Measurements from ENCODE around the gene CPLX1.

The CPLX1 gene

DNA sequence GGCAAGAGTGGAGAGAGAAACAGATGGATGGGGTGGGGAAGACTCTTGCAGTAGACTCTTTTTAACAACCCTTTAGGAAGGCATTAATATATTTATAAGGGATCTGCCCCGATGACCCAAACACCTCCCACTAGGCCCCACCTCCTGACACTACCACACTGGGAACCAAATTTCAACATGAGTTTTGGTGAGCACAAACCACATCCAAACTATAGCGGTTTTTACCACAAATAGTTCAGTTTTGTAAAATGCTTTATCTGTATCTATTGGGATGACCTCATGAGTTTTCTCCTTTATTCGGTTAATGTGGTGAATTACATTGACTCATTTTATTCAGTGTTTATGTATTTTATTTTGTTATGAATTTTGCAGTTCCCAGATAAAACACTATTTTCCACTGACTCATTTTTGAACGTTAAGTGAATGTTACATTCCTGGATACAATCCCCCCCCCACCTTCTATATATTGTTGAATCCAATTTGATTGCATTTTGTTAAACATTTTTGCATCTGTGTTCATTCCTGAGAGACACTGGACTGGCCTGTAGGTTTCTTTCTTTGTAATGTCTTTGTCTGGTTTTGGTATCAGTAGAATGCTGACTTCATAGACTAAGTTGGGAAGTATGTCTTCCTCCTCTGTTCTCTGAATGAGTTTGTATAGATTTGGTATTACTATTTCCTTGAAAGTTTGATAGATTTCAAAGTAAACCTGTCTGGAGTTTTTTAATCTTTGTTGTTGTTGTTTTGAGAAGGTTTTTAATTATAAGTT, 13.9 kb upstream of the CPLX1 start:
- DNase-seq (ENCODE audit: low read depth): no peak
- H3K4me3 ChIP-seq (ENCODE audit: low read depth, low read length): no peak overlapping the region
- TF ChIP-seq, protein P1, sequence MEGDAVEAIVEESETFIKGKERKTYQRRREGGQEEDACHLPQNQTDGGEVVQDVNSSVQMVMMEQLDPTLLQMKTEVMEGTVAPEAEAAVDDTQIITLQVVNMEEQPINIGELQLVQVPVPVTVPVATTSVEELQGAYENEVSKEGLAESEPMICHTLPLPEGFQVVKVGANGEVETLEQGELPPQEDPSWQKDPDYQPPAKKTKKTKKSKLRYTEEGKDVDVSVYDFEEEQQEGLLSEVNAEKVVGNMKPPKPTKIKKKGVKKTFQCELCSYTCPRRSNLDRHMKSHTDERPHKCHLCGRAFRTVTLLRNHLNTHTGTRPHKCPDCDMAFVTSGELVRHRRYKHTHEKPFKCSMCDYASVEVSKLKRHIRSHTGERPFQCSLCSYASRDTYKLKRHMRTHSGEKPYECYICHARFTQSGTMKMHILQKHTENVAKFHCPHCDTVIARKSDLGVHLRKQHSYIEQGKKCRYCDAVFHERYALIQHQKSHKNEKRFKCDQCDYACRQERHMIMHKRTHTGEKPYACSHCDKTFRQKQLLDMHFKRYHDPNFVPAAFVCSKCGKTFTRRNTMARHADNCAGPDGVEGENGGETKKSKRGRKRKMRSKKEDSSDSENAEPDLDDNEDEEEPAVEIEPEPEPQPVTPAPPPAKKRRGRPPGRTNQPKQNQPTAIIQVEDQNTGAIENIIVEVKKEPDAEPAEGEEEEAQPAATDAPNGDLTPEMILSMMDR (IDR thresholded peaks at IDR 0.05; ENCODE audit: insufficient read depth, low read depth, low read length, missing control alignments): no peak

DNA sequence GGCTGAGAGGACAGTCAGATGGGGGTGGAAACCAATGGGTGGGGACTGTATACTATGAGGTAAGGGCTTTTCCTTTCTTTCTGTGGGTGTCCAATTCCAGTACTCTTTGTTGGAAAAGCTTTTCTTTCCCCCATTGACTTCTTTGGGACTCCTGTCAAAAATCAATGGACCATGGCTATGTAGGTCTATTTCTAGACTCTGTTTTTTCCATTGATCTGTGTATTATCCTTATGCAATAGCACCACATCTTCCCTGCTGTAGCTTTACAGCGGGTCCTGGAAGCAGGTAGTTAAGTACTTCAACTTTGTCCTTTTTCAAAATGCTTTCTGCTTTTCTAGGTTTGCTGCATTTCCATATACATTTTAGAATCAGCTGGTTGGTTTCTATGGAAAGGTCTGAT, 11.8 kb upstream of the CPLX1 start:
- no peak for DNase-seq (ENCODE audit: low read depth)
- H3K4me3 ChIP-seq (ENCODE audit: low read depth, low read length): no peak overlapping the region
- TF ChIP-seq, protein P1 (IDR thresholded peaks at IDR 0.05; ENCODE audit: insufficient read depth, low read depth, low read length, missing control alignments): no peak

DNA sequence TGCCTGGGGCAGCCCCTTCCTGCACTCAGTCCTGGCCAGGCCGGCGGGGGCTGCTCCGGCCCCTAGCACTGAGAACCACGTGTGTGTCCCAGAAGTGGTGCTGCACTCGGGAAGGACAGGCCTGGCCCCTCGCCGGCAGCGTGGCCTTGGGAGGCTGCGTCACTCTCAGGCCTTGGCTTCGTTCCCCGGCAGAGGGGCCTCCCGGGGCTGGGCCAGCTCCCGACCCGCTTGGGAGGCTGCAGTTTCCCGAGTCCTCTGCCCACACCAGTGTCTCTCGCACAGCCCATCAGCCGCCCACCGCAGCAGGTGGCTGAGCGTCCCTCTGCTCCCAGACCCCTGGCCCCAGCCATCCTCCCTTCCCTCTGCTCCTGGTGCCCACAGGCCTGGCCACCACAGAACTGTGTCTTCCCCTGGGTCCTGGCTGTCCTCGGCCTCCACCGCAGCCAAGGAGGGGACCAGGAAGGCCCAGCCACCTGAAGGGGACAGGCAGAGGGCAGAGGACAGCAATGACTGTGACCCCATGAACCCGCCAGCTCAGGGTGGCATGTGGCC, 10.9 kb upstream of the CPLX1 start:
- DNase-seq (ENCODE audit: low read depth): no peak

DNA sequence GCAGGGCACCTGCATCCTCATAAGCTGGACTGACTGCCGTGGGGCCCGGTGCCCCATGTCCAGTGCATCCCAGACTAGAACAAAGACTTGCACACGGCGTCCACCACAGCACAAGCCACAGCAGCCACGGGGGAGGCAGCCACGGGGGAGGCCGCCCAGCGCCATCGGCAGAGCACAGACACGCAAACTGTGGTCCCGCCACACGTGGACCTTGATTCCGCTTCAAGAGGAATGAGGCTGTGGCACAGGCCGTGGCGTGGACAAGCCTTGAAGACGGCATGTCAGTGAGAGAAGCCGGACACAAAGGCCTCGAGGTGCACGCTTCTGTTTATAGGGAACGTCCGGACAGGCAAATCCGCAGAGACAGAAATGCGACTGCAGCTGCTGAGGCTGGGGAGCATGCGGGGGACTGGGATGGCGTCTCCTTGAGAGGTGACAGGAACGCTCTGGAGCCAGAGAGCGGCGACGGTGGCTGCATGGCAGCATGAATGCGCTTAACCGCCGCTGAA, 10.1 kb upstream of the CPLX1 start:
- H3K4me3 ChIP-seq (ENCODE audit: low read depth, low read length): no peak overlapping the region
- TF ChIP-seq, protein P1 (IDR thresholded peaks at IDR 0.05; ENCODE audit: insufficient read depth, low read depth, low read length, missing control alignments): no peak
- no peak for DNase-seq (ENCODE audit: low read depth)

More for the DNA sequence above, 10.9 kb upstream of the CPLX1 start:
- no peak overlapping the region for H3K4me3 ChIP-seq (ENCODE audit: low read depth, low read length)
- TF ChIP-seq, protein P1 (IDR thresholded peaks at IDR 0.05; ENCODE audit: insufficient read depth, low read depth, low read length, missing control alignments): no peak

DNA sequence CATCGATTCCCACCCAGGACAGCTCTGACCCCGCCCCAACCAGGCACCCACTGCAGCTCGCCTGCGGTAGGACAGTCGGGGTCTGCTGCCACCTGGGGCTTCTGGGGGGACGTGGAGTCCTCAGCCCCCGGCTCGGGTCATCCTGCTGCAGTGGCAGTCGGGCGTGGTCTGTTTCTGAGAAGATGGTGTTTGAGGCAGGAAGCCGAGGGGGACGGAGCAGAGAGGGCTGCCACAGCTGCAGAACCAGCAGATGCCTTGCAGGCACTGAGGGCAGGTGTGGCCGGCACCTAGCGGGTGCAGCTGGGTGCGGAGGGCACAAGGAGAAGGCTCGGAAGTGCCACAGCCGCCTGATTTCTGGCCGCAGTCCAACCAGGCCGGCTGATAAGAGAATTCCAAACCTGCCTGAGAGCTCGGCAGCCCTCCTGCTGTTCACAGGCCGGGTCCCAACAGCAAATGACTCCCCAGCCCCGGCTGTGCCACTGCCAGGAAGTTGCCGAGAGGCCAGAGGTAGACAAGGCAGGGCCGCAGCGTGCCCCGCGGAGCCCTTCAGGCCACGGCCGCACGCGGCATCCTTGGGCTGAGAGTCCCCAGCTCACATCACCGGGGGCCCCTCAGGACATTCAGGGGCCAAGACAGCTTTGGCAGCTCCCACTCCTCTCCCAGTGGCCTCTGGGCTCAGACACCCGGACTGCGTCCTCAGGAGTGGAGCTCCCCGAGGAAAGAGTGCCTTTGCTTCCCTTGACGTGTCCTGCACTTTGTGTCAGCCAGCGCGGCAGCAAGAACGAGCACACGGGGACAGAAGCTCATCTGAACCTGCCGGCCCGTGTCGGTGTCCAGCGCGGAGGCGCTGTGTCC, 9.4 kb upstream of the CPLX1 start:
- no peak overlapping the region for H3K4me3 ChIP-seq (ENCODE audit: low read depth, low read length)

More for the DNA sequence above, 9.4 kb upstream of the CPLX1 start:
- no peak for DNase-seq (ENCODE audit: low read depth)
- TF ChIP-seq, protein P1 (IDR thresholded peaks at IDR 0.05; ENCODE audit: insufficient read depth, low read depth, low read length, missing control alignments): no peak
